ENCODE results near the gene RBMS3.

RBMS3 gene

DNA sequence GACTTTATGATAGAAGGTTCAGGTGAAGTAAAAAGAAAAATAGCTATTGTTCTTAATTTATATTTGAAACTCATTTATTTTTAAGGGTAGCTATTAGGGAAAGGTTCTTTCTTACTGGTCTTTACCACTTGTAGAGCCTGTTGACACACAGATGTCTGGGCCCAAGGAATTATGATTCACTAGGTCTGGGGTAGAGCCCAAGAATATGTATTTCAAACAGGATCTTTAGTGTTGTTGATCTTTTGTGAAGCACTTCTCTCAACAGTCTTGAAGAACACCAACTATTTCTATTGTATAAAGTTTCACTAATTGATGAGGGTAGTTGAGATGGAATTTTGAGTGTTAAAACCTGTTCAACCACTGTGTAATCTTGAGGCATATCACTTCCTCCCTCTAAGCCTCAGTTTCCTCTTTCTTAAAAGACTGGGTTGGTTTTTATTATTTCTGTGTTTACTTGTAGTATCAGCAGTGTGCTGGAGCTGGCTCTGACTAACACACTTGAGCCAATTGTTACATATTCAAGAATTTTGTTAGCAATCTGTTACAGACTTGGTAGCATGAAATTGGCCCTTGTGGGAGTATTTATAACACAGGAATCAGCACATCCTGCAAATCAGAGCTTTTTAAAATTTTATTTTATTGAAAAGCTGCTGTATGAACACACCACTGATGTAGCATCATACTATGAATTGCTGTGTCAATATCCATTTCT is 155.9 kb downstream of the RBMS3 start:
- Mint-ChIP-seq H3K9me3 (no peaks in the 10 kb centered on the region), H3K4me1 (no peaks in the 10 kb centered on the region), H3K27ac (no peak overlapping the region), H3K27me3 (no peaks in the 10 kb centered on the region), H3K36me3 (no peaks in the 10 kb centered on the region), H3K4me3 (no peak overlapping the region)
- ATAC-seq: no peak

GRCh38 chr3:29438580-29438979 is 157.7 kb downstream of the RBMS3 start:
- Mint-ChIP-seq H3K4me3 (no peak overlapping the region), H3K36me3 (no peaks in the 10 kb centered on the region), H3K27ac (no peak overlapping the region), H3K4me1 (no peaks in the 10 kb centered on the region), H3K9me3 (peaks cover 6% of the 10 kb centered on the region), H3K27me3 (no peaks in the 10 kb centered on the region)
- ATAC-seq: no peak

- Mint-ChIP-seq H3K36me3 (no peaks in the 10 kb centered on the region), H3K4me3 (no peak overlapping the region), H3K27me3 (no peaks in the 10 kb centered on the region), H3K27ac (no peak overlapping the region), H3K4me1 (no peaks in the 10 kb centered on the region), H3K9me3 (peaks cover 10% of the 10 kb centered on the region)
- ATAC-seq: no peak
Measured at GRCh38 chr3:29440413-29441305, 159.8 kb downstream of the RBMS3 start.

DNA sequence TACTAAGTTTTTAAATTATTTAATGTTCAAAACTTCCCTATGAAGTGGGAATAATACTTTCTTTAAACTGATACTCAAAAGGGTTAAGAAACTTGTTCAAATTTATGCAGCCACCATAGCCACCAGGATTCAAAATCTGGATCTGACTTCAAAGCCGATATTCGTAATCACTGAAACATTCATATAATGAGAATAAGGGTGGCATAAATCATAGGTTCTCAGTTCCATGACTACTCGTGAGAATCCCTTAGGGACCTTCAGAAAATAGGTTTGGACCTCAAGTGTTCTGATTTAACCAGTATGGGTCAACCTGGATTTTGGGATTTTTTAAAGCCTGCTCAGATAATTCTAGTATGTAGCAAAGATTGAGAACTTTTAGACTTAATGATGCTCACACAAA is 160.6 kb downstream of the RBMS3 start:
- H3K9me3 Mint-ChIP-seq: peaks cover 10% of the 10 kb centered on the region
- no peak overlapping the region for H3K4me3 Mint-ChIP-seq
- no peaks in the 10 kb centered on the region for H3K4me1 Mint-ChIP-seq
- no peaks in the 10 kb centered on the region for H3K36me3 Mint-ChIP-seq
- ATAC-seq: no peak
- H3K27me3 Mint-ChIP-seq: no peaks in the 10 kb centered on the region
- no peak overlapping the region for H3K27ac Mint-ChIP-seq

DNA sequence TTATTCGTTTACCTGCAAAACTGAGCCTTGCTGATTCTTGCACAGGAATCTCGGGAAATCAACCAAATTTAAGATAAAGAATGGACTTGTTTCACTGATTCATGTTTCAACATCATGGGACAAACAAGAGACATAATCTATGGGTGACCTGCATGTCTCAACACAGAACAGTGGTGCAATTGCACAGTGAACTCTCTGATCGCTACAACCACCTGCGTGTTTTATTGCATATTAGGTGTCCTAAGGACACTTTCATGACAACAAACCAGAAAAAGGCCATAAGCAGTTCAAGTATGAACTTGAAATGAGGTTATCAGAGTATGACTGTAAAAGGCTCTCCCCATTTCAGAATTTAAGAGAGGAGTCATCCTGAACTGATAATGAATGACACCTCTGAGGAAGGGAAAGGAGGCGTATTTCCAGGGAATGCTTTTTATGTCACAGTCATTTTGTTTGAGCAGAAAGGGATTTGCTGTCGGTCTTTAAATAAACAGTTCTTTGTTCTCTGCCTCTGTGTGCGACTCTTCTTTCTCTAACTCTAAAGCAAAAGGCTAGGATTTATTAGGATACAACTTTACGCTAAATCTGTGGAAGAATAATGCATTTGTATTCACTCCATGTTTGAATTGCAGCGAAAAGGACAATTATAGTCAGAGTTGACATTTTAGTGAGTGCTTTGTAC is 167.2 kb downstream of the RBMS3 start:
- Mint-ChIP-seq H3K4me3 (no peak overlapping the region), H3K27me3 (no peaks in the 10 kb centered on the region), H3K36me3 (no peaks in the 10 kb centered on the region), H3K9me3 (peaks cover 7% of the 10 kb centered on the region), H3K27ac (no peak overlapping the region), H3K4me1 (no peaks in the 10 kb centered on the region)
- ATAC-seq: no peak

DNA sequence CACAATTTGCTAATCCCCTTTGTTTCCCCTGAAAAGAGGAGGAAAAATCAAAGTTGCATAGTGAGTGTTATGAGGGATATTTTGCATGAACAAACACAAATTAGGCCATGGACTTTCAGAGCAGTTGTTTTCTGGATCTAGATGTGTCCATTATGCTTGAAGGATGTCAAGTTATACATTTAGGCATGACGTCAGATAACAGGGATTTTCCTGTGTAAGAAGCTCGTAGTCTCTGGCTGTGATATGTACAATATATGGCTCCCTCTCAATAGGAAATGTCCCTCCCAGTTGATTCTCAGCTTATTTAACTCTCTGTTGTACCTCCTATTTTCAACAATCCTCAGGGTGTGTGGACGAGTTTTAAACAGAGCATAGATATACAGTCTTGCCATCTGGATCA is 171.0 kb downstream of the RBMS3 start:
- no peaks in the 10 kb centered on the region for H3K36me3 Mint-ChIP-seq
- ATAC-seq: no peak
- no peaks in the 10 kb centered on the region for H3K9me3 Mint-ChIP-seq
- H3K4me3 Mint-ChIP-seq: no peak overlapping the region
- H3K4me1 Mint-ChIP-seq: no peaks in the 10 kb centered on the region
- no peak overlapping the region for H3K27ac Mint-ChIP-seq
- H3K27me3 Mint-ChIP-seq: no peaks in the 10 kb centered on the region

GRCh38 chr3:29452934-29453283 is 172.0 kb downstream of the RBMS3 start:
- Mint-ChIP-seq H3K4me3 (no peak overlapping the region), H3K36me3 (no peaks in the 10 kb centered on the region), H3K27me3 (no peaks in the 10 kb centered on the region), H3K9me3 (no peaks in the 10 kb centered on the region), H3K4me1 (no peaks in the 10 kb centered on the region), H3K27ac (no peak overlapping the region)
- no peak for ATAC-seq

GRCh38 chr3:29453284-29454001 is 172.6 kb downstream of the RBMS3 start:
- H3K27me3 Mint-ChIP-seq: no peaks in the 10 kb centered on the region
- no peaks in the 10 kb centered on the region for H3K4me1 Mint-ChIP-seq
- H3K4me3 Mint-ChIP-seq: no peak overlapping the region
- no peak overlapping the region for H3K27ac Mint-ChIP-seq
- ATAC-seq: no peak
- no peaks in the 10 kb centered on the region for H3K9me3 Mint-ChIP-seq
- no peaks in the 10 kb centered on the region for H3K36me3 Mint-ChIP-seq

GRCh38 chr3:29454161-29454611 is 173.3 kb downstream of the RBMS3 start:
- no peaks in the 10 kb centered on the region for H3K9me3 Mint-ChIP-seq
- no peaks in the 10 kb centered on the region for H3K36me3 Mint-ChIP-seq
- no peak for ATAC-seq

DNA sequence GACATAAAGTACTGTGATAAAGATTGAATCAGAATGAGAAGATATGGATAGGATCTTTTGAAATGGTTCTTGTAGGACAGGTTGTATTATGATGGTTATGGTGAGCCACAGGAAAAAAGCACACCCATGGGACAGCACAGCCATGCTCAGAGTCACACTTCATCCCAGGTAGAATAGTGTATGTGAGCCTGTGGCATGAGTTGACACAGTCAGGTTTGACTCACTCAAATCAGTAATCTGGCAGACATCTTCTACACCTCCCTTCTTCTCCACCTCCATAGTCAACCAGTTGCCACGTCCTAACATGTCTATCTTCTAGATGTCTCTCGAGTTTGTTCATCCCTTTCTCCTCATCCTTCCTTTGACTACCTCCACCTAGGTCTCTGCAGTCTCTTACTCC is 176.0 kb downstream of the RBMS3 start:
- no peaks in the 10 kb centered on the region for H3K9me3 Mint-ChIP-seq
- no peak overlapping the region for H3K4me3 Mint-ChIP-seq
- no peaks in the 10 kb centered on the region for H3K4me1 Mint-ChIP-seq
- no peaks in the 10 kb centered on the region for H3K36me3 Mint-ChIP-seq
- no peak overlapping the region for H3K27ac Mint-ChIP-seq
- H3K27me3 Mint-ChIP-seq: no peaks in the 10 kb centered on the region
- ATAC-seq: no peak

More at GRCh38 chr3:29454161-29454611, 173.3 kb downstream of the RBMS3 start:
- H3K27me3 Mint-ChIP-seq: no peaks in the 10 kb centered on the region
- no peak overlapping the region for H3K4me3 Mint-ChIP-seq
- no peaks in the 10 kb centered on the region for H3K4me1 Mint-ChIP-seq
- no peak overlapping the region for H3K27ac Mint-ChIP-seq

DNA sequence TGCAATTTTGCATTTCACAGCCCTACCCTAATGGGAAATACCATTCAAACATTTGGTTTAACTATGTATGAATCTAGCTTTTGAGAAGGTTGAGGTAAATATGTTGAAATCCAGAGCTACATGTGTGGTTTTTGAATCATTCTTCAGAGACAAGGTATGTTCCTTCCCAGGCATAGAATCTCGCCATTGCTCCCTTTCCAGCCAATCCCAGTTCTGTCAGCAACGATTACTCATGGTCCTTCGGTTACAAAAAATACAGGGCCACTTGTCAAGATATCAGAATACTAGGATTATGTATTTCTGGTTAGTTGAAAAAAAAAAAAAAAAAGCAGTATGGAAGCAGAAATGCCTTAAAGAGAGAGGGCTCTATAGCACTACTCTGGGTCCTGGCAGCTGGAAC is 182.4 kb downstream of the RBMS3 start:
- Mint-ChIP-seq H3K27ac (no peak overlapping the region), H3K4me1 (no peaks in the 10 kb centered on the region), H3K4me3 (no peak overlapping the region), H3K36me3 (no peaks in the 10 kb centered on the region), H3K9me3 (no peaks in the 10 kb centered on the region), H3K27me3 (no peaks in the 10 kb centered on the region)
- ATAC-seq: no peak

DNA sequence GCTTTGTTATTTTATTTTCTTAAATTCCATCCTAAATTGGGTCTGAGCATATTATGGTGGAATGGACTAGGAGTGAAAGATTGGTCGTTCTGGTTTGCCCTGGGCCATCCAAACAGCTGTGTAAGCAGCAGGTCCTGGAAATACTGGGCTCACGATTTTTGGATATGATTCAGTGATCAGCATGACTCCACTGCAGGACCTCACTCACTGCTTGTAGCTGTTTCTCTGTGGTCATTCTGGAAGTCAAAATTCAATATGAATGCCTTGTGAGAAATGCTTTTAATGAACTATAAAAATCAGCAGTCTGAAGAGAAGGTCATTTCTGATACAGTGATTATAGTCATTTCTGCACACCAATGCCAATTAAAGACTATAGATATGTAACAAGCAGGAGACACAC is 185.0 kb downstream of the RBMS3 start:
- H3K4me3 Mint-ChIP-seq: no peak overlapping the region
- H3K27ac Mint-ChIP-seq: no peak overlapping the region
- H3K27me3 Mint-ChIP-seq: no peaks in the 10 kb centered on the region
- ATAC-seq: no peak
- H3K9me3 Mint-ChIP-seq: no peaks in the 10 kb centered on the region
- H3K4me1 Mint-ChIP-seq: no peaks in the 10 kb centered on the region
- H3K36me3 Mint-ChIP-seq: no peaks in the 10 kb centered on the region

GRCh38 chr3:29466442-29466841 is 185.6 kb downstream of the RBMS3 start:
- no peaks in the 10 kb centered on the region for H3K27me3 Mint-ChIP-seq
- no peaks in the 10 kb centered on the region for H3K9me3 Mint-ChIP-seq
- H3K36me3 Mint-ChIP-seq: no peaks in the 10 kb centered on the region
- H3K27ac Mint-ChIP-seq: no peak overlapping the region
- no peaks in the 10 kb centered on the region for H3K4me1 Mint-ChIP-seq
- no peak overlapping the region for H3K4me3 Mint-ChIP-seq
- ATAC-seq: no peak

- H3K27ac Mint-ChIP-seq: no peak overlapping the region
- no peaks in the 10 kb centered on the region for H3K36me3 Mint-ChIP-seq
- no peak for ATAC-seq
- H3K27me3 Mint-ChIP-seq: no peaks in the 10 kb centered on the region
- H3K9me3 Mint-ChIP-seq: no peaks in the 10 kb centered on the region
- H3K4me3 Mint-ChIP-seq: no peak overlapping the region
- no peaks in the 10 kb centered on the region for H3K4me1 Mint-ChIP-seq
Measured at GRCh38 chr3:29468187-29468586, 187.3 kb downstream of the RBMS3 start.
